Measurements from ENCODE around the gene POLD1.

The POLD1 gene

DNA sequence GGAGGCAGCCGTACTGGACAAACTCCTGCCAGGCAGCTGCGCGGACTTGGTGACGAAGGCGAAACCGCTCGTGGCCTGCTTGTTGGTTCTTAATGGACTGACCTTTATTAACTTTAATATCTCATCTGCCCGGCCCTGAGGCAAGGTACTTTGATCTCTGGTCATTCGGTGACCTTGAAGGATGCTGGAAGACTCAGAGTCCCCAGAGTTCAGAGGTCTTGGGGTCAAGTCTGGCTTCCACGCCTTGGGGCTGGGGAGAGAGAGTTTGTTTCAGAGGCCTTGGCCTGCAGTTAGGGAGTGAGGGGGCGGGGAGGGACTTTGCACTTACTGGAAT, 82.5 kb downstream of the POLD1 start:
- no peak for DNase-seq (ENCODE audit: low read depth in 2 of 2)

DNA sequence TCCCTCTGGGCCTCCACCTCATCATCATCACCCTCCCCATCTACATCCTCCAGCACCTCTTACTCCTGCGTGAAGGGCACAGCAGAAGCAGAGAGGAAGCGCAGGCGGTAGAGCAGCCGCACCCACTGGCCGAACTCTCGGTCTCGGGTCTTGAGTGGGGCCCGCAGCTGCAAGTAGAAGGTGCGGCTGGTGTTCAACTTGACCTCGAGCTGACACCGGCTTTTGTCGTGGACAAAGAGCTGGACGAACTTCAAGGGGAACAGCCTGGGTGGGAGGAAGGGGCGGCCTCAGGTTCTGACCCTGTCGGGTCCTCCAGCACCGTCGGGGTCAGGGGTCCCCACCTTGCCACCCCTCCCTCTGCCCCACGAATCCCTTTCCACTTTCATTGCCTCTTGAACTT, 83.4 kb downstream of the POLD1 start:
- DNase-seq (ENCODE audit: low read depth in 2 of 2), result no peak

All from fibroblast of skin of left quadriceps (primary cell).